GM12874 (cell line): ENCODE results near the gene APOBEC3H.

ENCODE experiments used
- TF ChIP-seq, protein P1 (sequence below): IDR thresholded peaks from 2 replicates; pipeline ENCODE4 v1.5.1; 2011; ENCODE audit warnings: low read depth, mild to moderate bottlenecking, control low read depth, low read length, moderate library complexity; ENCODE audit not compliant: insufficient read depth

APOBEC3H gene

DNA sequence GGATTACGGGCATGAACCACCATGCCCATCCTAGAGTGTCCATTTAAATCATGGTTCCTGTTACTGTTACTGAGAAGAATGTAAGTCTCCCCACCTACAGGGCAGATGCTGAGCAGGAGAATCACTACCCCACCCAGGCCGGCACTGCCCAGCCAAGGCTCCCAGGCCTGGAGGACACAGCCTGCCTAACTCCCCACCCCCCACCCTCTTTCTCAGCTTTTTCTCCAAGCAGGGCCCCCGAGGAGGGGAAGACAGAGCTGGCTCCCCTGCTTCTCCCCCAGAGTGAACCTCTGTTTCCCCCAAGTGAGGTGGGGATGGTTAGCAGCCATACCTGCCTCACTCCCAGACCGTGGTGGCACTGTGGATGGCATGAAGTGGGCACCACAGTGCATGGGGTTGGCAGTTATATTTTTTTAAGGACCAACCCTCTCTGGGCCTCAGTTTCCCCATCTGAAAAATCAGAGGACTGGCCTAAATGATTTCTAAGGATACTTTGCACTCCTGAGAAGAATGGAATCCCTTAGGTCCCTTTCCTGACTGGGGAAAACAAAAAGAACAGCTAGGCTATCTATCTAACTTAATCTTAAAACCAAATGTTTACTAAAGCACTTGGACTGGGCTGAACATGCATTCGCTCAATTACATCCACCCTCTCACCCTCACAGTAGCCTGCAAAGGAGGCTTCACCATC lies 50.4 kb downstream of the APOBEC3H start:
- TF ChIP-seq, protein P1, sequence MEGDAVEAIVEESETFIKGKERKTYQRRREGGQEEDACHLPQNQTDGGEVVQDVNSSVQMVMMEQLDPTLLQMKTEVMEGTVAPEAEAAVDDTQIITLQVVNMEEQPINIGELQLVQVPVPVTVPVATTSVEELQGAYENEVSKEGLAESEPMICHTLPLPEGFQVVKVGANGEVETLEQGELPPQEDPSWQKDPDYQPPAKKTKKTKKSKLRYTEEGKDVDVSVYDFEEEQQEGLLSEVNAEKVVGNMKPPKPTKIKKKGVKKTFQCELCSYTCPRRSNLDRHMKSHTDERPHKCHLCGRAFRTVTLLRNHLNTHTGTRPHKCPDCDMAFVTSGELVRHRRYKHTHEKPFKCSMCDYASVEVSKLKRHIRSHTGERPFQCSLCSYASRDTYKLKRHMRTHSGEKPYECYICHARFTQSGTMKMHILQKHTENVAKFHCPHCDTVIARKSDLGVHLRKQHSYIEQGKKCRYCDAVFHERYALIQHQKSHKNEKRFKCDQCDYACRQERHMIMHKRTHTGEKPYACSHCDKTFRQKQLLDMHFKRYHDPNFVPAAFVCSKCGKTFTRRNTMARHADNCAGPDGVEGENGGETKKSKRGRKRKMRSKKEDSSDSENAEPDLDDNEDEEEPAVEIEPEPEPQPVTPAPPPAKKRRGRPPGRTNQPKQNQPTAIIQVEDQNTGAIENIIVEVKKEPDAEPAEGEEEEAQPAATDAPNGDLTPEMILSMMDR = no peak

DNA sequence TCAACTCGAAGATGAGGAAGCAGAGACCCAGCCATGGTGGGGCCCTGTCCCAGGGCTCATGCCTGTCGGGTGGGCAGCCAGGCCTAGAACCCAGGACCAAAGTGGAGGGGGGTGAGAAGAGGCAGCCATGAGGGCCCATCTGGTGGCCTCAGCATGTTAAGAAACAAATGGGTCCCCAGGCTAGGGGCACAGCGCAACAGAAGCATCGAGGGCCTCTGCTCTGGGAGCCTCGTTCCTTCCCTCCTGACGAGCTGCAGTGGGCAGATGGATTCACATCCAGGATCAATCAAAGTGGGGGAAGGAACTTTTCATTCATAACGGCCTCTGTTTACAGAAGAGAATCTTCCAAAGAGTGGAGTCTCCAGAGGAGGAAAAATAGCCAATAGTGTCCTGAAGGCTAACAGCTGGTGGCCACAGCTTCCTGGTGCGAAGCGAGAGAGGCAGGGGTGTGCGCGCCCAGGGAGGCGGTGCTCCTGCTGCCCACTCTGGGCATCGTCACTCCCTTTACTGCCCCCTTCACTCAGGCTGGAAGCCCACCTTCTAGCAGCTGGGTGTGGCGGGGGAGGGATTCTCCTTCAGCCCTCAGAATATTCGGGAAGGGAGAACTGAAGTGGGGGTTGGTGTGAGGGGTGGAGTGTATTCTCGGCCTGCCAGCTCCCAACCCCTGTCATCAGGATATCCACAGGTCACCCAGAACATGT lies 51.1 kb downstream of the APOBEC3H start:
- TF ChIP-seq, protein P1 = no peak

DNA sequence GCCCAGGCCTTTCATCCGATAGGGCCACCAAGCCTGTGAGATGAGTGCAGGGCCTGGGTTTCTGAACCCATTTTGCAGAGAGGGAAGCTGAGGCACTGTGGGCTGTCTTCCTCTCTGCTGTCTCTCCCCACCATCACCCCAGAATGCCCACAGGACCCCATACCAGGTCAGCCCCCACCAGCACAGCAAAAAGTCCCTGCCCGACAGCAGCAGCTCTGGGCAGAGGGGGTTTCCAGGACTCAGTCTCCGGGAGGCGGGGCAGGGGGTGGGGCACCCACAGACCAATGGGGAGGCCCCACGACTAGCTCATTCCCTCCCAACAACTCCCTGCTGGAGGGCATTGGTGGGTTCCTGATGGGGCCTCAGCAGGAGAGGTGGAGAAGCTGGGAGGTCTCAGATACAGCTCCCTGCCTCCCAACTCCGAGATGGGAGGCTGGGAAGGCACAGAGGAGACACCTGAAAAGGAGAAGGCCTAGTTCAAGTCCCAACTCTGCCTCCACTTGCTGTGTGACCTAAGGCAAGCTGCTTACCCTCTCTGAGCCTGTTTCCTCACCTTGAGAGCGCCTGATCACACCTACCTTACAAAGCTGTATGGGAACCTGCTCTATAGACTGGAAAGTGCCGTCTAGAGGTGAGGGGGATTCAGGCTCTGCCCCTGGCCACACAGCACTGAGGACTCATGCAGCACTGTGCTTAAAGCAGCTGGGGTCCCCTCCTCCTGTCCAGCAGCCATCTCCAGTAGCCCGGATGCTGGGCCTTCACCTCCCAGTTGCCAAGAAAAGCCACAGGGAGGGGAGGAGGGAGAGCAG lies 51.9 kb downstream of the APOBEC3H start:
- TF ChIP-seq, protein P1 = no peak

DNA sequence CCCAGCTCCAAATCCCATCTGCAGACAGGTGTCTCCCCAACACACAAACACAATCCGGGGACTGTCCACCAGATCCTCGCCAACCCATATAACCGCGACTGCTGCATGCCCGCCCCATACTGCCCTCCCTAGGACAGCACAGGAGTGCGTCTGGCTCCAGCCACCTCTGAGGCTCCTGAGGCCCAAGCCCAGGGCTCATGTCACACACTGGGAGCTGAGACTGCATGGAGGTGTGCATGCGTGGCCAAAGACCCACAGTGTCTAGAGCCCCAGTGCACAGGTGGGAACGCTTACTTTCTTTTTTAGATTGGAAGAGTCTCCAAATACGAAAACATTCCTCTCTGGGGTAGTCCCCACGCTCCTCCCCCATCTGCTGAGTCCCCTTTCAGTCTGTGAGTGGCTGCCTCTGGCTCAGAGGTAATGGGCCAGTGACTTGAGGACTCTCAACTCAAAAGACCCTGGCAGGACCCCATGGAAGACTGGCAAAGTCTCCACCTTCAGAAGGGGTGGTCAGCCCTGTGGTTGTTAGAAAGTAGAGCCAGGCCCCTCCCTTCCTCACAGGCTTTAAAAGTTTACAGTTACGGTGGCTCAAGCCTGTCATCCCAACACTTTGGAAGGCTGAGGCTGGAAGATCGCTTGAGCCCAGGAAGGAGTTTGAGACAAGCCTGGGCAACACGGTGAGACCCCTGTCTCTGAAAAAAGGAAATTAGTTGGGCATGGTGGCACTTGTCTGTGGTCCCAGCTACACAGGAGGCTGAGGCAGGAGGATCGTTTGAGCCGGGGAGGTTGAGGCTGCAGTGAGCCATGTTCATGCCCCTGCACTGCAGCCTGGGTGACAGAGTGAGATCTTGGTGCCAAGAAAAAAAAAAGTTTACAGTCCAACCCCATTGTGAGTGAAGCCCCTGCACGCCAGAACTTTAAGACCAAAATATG lies 53.1 kb downstream of the APOBEC3H start:
- TF ChIP-seq, protein P1 = no peak

DNA sequence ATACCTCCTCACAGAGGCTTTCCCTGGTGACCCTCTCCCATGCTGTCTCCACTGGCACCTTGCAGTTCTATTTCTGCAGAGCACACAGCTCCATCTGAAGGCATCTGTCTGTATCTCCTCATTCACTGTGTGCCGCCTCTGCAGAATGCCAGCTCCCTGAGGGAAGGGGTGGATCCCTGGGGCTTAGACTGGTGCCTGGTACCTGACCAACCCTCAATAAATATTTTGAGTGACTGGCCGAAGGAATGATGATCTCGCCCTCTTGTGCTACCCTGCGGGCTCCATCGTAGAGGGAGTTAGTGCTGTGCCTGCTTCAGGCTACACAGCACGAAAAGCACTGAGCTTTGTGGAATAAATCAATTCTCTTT lies 53.8 kb downstream of the APOBEC3H start:
- TF ChIP-seq, protein P1 = no peak

DNA sequence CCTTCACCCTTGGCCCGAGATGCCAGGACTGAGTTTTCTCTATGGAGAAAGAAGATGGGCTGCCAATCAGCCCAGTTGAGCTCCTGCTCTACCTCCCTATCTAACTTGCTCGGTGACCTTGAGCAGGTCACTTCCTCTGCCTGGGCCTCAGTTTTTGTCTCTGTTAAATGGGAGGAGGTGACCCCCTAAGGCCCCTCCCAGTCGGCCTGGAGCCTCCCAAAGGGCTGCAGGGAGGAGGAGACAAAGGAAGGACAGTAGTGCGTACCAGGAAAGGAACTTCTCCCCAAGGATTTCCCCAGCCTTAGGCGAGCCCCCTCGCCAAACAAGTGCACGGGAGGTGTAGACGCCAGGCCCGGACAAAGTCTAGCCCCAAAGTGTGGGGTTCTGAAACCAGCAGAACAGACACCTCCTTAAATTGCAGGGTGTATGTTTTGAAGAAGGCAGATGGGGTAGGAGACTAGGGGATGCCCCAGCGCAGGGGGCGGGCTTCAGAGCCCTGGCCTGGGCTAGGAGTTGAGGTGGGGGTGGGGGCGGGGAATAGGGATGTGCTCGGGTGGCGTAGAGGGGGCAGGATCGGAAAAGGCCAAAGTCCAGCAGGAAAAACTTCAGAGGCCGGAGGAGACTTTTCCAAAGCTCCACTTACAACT lies 54.4 kb downstream of the APOBEC3H start:
- TF ChIP-seq, protein P1 = no peak
